Activated T-cell treated with anti-CD3 and anti-CD28 coated beads, Interleukin-2, amount 50 U/mL, for 4 hours (primary cell): ENCODE measurements around the gene UCHL3. TPM values are rescaled to one million over a fixed set of nuclear protein-coding genes. Genes with fewer than 3 reads are reported as not detected.

Source experiments
- ATAC-seq, 2 donors: fragments of 200-7000 bp; cut with Tn5 transposase; one replicate each; pipeline ENCODE4 v1.10.0; 2021
- DNase-seq: peaks from one replicate; pipeline ENCODE4 v3.0.0-alpha.2; 2020
- H3K27me3 Mint-ChIP-seq: one replicate; pipeline ENCODE4 v1.8.0; 2021; ENCODE audit warnings: low read depth, mixed read lengths
- H3K36me3 Mint-ChIP-seq: one replicate; pipeline ENCODE4 v1.8.0; 2022; ENCODE audit warnings: mixed read lengths; ENCODE audit not compliant: insufficient read depth
- H3K4me1 Mint-ChIP-seq: one replicate; pipeline ENCODE4 v1.8.0; 2021; ENCODE audit warnings: low read depth, mixed read lengths
- H3K4me3 Mint-ChIP-seq: one replicate; pipeline ENCODE4 v1.8.0; 2021; ENCODE audit warnings: mild to moderate bottlenecking, moderate library complexity, mixed read lengths
- H3K9me3 Mint-ChIP-seq: one replicate; pipeline ENCODE4 v1.8.0; 2021; ENCODE audit warnings: mixed read lengths
- total RNA-seq, 3 donors: library from RNA; stranded (reverse); gene quantifications; one replicate each; pipeline ENCODE4 v1.2.1, GENCODE V29; 2021

Gene UCHL3
- 10 to 100 TPM; 48.7 to 56.6 (median 51.9) TPM for total RNA-seq

DNA sequence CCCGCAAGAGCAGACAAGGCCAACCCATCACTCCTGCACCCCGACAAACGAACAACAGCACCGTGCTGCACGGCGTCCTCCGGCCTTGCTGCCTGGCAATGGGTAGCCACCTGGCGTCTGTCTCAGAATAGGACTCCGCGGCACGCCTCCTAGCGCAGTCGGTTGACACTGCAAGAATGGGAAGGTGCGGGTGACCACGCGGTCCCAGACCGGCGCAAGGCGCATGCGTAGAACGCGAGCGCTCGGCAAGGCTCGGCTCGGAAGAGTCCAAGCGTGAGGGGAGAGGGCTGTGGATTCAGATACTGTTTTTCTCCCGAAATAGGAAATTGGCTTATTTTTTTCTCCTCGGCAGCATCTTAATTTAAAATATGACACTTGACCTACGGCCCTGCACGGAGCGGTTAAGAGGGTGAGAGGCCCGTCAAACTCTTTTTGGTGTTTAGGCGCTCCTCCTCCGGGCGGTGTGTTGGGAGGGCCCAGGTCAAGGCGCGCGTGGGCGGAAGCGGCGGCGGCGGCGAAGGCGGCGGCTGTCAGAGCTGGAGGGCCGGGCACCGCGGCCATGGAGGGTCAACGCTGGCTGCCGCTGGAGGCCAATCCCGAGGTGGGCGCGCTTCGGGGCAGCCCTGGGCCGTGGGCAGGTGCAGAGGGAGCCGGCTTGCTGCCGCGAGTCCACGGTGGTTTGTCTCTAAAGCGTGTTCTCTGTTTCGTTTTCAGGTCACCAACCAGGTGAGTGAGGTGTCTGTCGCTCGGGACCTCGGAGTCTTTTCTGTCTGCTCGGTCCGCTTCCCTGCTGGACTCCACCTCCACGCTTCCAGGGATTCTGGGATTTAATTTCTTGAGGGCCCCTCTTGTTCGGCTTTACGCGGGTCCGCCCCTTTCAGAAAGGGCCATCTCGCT is at the start of gene UCHL3:
UCHL3 (plus strand) TSS at position 530 of the 897 bp plus-strand sequence; CDS start at position 560, 30 bp downstream.
- Mint-ChIP-seq H3K4me3 (peak within 1 kb of the TSS; percentile 94), H3K27me3 (no peaks in the 10 kb centered on the region), H3K9me3 (no peaks in the 10 kb centered on the region), H3K4me1 (peaks cover 40% of the 10 kb centered on the region), H3K36me3 (peaks cover 14% of the 10 kb centered on the region)
- ATAC-seq (peak; percentile 92 to 93), DNase-seq (peak; percentile 98)

DNA sequence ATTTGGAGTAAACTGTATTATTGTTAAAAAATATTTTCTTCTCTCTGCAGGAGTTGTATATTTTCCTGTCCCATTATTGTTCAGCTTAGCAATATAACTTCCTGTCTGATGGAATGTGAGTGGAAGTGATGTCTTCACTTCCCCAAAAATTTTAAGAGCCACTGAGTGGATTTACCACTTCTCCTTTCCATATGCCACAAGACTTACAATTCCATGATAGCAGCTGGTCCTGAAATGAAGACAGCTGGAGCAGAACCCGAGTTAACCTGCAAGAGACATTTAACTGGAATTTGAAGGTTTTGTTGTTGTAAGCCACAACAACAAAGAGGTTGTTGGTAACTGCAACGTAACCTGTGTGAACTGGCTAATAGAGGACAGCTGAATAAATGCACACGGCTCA is 44.3 kb upstream of the UCHL3 start:
- no peak for ATAC-seq
- H3K36me3 Mint-ChIP-seq = no peaks in the 10 kb centered on the region

DNA sequence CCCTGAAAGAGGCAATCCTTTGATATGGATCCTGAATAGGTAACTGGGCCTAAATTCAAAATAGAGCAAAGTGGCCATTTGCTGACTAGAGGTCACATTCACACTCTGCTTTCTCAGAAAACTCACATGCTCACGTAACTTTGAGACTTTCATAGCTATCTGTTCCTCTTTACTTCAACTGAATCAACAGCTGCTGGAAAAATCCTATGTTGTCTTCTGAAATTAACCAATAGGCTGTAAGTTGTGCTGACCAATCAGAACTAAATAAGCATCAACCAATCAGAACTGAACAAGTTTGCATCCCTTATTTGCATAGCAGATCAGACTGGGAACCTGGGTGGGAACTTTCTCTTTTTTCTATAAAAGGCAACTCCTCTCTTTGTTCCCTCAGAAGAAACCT is 43.6 kb upstream of the UCHL3 start:
- Mint-ChIP-seq H3K9me3 (no peaks in the 10 kb centered on the region), H3K4me3 (no peak overlapping the region), H3K36me3 (no peaks in the 10 kb centered on the region), H3K4me1 (no peaks in the 10 kb centered on the region), H3K27me3 (no peaks in the 10 kb centered on the region)
- ATAC-seq = no peak
- DNase-seq = no peak

More for the DNA sequence above, 44.3 kb upstream of the UCHL3 start:
- H3K4me3 Mint-ChIP-seq = no peak overlapping the region
- no peak for DNase-seq
- no peaks in the 10 kb centered on the region for H3K27me3 Mint-ChIP-seq
- H3K9me3 Mint-ChIP-seq = no peaks in the 10 kb centered on the region
- H3K4me1 Mint-ChIP-seq = no peaks in the 10 kb centered on the region

DNA sequence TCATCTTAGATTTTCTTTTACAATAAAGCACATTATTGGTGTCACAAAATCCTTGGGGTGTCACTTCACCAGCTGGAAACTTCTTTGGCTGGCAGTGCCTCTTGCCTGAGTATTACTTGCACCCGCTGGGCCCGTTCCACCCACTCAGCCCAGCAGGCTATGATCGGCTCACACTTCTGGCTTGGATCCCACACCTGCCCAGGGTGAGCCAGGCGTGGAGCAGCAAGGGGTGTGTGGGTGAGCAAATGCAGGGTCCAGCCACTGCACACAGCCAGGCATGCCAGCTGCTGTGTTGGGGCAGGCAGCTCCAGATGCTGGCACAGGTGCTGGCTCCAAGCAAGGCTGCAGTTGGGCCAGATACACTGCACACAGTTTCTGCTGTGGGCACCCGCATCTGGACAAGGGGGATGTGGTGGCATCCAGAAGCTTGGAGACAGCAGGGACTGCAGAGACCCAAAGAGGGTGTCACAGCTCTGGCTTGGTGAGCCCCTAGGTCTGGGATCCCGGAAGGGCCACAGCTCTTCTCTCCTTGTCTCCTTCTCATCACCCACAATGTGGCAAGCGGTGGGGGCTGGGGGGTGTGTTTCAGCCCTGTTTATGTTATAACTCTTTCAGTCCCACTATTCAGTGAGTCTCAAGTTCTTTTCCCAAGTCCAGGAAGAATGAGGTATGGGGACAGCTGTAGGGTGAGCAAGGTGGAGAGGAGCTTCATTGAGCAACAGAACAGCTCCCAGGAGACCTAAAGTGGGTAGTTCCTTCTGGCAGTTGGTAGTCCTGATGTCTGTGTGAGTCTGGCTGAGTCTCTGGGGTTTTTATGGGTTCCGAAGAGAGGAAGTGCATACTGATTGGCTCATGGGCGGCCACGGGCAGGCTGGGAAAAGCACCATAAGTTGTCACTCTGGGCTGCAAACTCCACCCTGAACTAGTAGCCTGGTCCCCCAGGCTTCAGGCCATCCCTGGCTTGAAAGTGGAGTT is 42.3 kb upstream of the UCHL3 start:
- Mint-ChIP-seq H3K36me3 (no peaks in the 10 kb centered on the region), H3K4me1 (no peaks in the 10 kb centered on the region)
- ATAC-seq = no peak

DNA sequence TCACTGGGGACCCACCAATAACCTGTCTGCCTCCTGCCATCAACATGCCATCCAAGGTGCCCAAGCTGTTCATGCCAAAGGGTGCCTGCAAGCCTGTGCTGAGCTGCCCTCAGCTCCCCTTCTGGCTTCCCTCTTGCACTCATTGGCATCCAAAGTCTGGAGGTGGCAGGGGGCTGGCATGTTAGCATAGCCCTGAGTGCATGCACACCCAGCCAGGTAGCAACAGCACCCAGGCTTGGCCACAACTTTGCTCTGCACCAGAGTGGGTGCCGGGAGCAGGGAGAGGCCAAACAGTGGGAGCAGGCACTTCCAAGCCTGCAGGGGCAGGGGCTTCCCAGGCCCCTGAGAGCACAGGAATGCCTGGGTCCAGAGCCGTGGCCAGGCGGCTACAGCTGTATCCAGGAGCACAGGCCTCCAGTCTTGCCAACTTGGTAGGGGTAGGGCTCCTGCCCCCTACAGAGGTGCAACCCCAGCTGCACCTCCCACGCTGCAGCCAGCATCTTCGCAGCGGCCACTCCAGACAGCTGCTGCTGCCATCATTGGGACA is 41.5 kb upstream of the UCHL3 start:
- DNase-seq (no peak), ATAC-seq (no peak)
- H3K4me1 Mint-ChIP-seq = no peaks in the 10 kb centered on the region
- H3K36me3 Mint-ChIP-seq = no peaks in the 10 kb centered on the region
- H3K4me3 Mint-ChIP-seq = no peak overlapping the region
- peaks cover 2% of the 10 kb centered on the region for H3K27me3 Mint-ChIP-seq
- H3K9me3 Mint-ChIP-seq = no peaks in the 10 kb centered on the region

More for the DNA sequence above, 42.3 kb upstream of the UCHL3 start:
- DNase-seq = no peak
- Mint-ChIP-seq H3K4me3 (no peak overlapping the region), H3K27me3 (no peaks in the 10 kb centered on the region), H3K9me3 (no peaks in the 10 kb centered on the region)

DNA sequence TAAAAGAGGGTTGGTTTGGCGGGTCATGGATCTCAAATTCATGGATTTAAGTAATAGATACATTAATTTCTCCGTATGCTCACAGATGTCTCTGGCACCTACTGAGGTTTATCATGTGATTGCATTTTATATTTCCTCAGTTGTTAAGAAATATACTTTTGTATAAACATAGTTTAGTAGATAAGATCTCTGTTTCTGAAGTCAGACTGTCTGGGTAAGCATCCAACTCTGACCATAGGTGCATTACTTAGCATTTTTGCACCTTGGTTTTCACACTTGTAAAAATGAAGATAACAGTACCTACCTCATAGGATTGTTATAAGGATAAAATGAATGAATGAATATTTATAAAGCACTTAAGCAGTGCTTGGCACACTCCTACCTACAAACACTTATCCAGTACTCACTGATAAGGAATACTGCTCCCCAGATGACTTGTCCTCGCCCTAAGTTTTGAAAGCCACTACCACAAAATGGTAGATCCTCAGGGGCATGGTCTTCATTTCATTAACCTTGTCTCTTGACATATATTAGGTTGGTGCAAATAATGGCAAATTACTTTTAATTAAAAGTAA is 38.5 kb upstream of the UCHL3 start:
- Mint-ChIP-seq H3K4me3 (no peak overlapping the region), H3K27me3 (peaks cover 13% of the 10 kb centered on the region), H3K36me3 (no peaks in the 10 kb centered on the region), H3K9me3 (no peaks in the 10 kb centered on the region), H3K4me1 (no peaks in the 10 kb centered on the region)
- ATAC-seq = no peak
- DNase-seq = no peak

DNA sequence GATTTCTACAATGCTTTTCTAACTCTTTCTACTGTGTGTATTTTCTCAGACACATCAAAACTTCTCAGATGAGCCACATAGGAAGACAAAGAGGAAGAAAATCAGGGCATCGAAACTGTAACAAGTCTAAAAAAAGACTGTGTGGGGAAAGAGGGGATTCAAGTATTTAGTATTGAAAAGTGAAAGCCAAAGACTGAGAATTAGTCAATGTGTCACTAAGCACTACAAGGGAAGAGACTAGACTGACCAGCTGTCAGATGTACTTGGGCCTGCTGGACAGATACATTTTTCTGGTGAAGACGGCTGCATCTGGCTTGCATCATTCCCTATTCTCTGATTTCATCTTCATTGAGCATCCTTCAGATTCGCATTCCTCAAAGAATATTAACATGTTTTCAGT is 37.3 kb upstream of the UCHL3 start:
- H3K27me3 Mint-ChIP-seq = peaks cover 13% of the 10 kb centered on the region
- no peak for DNase-seq
- no peaks in the 10 kb centered on the region for H3K4me1 Mint-ChIP-seq
- no peak for ATAC-seq
- H3K4me3 Mint-ChIP-seq = no peak overlapping the region
- H3K36me3 Mint-ChIP-seq = no peaks in the 10 kb centered on the region
- H3K9me3 Mint-ChIP-seq = no peaks in the 10 kb centered on the region

DNA sequence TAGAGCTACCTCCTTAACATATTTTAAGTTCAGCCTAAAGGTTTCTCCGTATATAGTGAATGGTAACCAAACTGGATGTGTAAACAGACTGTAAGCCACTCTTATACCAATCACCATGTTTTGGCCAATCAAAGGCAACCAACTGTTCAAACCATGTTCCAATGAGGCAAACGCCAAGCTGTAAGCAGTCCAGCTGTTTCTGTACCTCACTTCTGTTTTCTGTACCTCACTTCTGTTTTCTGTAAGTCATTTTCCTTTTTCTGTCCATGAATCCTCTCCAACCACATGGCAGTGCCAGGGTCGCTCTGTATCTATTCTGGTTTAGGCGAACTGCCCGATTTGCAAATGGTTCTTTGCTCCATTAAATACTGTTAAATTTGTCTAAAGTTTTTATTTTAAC is 36.3 kb upstream of the UCHL3 start:
- Mint-ChIP-seq H3K36me3 (no peaks in the 10 kb centered on the region), H3K4me3 (no peak overlapping the region), H3K4me1 (no peaks in the 10 kb centered on the region), H3K27me3 (peaks cover 13% of the 10 kb centered on the region), H3K9me3 (no peaks in the 10 kb centered on the region)
- no peak for DNase-seq
- no peak for ATAC-seq

DNA sequence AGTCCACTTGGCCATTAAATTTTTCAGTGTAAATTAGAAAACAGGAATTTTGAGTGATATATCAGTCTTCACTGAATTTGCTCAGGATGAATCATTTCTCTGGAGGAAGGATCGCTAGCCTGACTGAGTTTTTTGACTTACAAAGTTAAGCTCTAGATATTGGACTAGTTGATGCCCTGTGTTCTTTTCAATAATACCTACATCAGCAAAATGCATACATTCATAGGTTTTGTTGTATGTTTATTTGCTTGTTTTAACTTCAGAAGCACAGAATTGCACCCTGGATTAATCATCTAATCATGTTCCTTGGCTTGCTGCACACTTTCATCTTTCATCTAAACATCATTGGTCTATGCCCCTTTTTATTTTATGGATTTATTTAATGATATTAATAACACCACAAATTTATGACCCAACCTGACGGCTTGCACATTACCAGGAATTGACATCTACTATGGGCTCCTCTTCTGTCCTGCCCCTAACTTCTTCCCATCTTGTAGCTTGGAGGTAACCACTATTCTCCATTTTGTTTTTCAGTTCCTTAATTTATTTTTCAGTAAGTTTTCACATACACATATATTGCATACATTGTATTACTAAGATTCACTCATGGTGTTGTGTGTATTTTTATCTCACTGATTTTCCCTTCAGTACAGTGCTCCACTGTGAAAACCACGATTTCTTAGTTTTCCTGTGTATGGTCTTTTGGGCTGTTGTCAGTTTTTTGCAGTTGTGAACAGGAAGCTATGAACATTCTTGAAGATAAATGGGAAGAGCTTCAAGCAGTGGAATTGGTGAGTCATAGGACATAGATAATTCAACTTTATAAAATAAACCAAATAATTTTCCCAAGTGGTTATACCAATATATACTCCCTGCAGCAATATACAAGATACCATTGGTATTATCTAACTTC is 35.3 kb upstream of the UCHL3 start:
- Mint-ChIP-seq H3K36me3 (no peaks in the 10 kb centered on the region), H3K4me1 (no peaks in the 10 kb centered on the region), H3K9me3 (no peaks in the 10 kb centered on the region), H3K4me3 (no peak overlapping the region), H3K27me3 (peaks cover 13% of the 10 kb centered on the region)
- ATAC-seq = no peak
- no peak for DNase-seq

DNA sequence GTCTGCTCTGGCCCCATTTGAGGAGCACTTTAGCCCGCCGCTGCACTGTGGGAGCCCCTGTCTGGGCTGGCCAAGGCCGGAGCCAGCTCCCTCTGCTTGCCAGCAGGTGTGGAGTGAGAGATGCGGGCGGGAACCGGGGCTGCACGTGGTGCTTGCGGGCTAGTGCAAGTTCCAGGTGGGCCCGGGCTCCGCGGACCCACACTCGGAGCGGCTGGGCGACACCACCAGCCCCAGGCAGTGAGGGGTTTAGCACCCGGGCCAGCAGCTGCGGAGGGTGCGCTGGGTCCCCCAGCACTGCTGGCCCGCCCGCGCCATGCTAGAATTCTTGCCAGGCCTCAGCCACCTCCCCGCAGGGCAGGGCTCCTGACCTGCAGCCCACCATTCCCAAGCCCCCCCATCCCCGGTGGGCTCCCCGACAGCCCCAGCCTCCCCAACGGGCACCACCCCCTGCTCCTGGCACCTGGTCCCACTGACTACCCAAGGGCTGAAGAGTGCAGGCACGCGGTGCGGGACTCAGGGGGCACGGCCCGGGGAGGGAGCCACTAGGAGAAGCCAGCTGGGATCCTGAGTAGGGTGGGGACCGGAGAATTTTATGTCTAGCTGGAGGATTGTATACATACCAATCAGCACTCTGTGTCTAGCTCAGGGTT is 31.0 kb upstream of the UCHL3 start:
- Mint-ChIP-seq H3K27me3 (peaks cover 7% of the 10 kb centered on the region), H3K4me3 (no peak overlapping the region), H3K36me3 (no peaks in the 10 kb centered on the region), H3K9me3 (peaks cover 5% of the 10 kb centered on the region), H3K4me1 (no peaks in the 10 kb centered on the region)
- ATAC-seq (no peak), DNase-seq (no peak)

DNA sequence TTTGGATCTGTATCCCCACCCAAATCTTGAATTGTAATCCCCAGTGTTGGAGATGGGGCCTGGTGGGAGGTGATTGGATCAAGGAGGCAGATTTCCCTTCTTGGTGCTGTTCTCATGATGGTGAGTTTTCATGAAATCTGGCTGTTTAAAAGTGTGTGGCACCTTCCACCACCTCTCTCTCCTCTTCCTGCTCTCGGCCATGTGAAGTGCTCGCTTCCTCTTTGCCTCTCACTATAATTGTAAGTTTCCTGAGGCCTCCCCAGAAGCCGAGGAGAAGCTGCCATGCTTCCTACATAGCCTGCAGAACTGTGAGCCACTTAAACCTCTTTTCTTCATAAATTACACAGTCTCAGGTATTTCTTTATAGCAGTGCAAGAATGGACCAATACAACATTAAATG is 27.6 kb upstream of the UCHL3 start:
- no peak for DNase-seq
- Mint-ChIP-seq H3K4me1 (peaks cover 4% of the 10 kb centered on the region), H3K9me3 (peaks cover 5% of the 10 kb centered on the region), H3K4me3 (no peak overlapping the region), H3K36me3 (peaks cover 13% of the 10 kb centered on the region), H3K27me3 (no peaks in the 10 kb centered on the region)
- ATAC-seq = no peak

DNA sequence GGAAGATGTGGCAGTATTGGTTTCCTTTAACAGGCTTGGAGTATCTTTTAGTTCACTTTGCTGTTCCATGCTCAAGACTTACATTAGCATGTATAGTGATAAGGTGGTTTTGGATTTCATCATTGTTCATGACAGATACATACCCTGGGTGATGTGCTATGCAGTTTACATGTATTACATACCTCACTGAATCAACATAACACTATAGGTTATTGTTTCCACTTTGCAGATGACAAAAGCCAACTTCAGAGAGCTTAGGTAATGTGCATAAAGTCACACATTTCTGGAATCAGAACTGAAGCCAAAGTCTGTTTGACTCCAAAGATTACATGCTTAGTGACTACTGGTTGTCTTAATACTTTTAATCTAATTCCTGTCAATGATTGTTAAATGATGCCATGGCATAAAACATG is 19.0 kb upstream of the UCHL3 start:
- Mint-ChIP-seq H3K27me3 (no peaks in the 10 kb centered on the region), H3K4me1 (peaks cover 51% of the 10 kb centered on the region), H3K36me3 (peaks cover 27% of the 10 kb centered on the region), H3K4me3 (no peak overlapping the region), H3K9me3 (peaks cover 3% of the 10 kb centered on the region)
- no peak for DNase-seq
- peak; percentile 77 to 89 for ATAC-seq

DNA sequence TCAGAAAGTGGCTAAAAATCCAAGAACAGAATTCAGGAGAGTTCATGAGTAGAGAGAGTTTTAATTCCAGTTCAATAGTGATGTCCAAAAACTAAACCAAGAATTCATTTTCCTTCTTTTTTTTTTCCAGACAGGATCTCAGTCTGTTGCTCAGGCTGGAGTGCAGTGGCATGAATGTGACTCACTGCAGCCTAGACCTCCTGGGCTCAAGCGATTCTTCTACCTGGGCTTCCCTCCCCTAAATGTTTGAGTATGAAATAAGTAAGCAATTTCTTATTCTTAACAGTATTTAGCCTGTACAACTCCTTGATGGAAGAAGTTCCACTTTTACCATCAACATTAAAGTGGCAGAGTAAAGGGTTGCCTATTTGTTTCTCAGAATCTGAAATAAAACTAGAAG is 15.7 kb upstream of the UCHL3 start:
- Mint-ChIP-seq H3K4me3 (no peak overlapping the region), H3K4me1 (peaks cover 67% of the 10 kb centered on the region), H3K27me3 (no peaks in the 10 kb centered on the region), H3K9me3 (peaks cover 3% of the 10 kb centered on the region), H3K36me3 (peaks cover 20% of the 10 kb centered on the region)
- DNase-seq (no peak), ATAC-seq (no peak)
